Prostate gland (tissue), 2 donors: ENCODE data around the gene TM9SF1.

Experiments
- CTCF ChIP-seq, 4 experiments: fragments of 200-600 bp in 2 of 4; fragments of 450-650 bp in 2 of 4; sonication (generic) in 2 of 4; IDR thresholded peaks; 1 replicate in 3 of 4; 2 replicates in 1 of 4; pipeline ENCODE4 v1.5.1; 2016 to 2019; ENCODE audit warnings: antibody characterized with exemption in 4 of 4, mild to moderate bottlenecking in 2 of 4, moderate library complexity in 2 of 4
- POLR2A ChIP-seq: fragments of 450-650 bp; IDR thresholded peaks from one replicate; pipeline ENCODE4 v1.6.1; 2016; ENCODE audit warnings: antibody characterized with exemption, mild to moderate bottlenecking
- POLR2AphosphoS5 ChIP-seq: sonication (generic); formaldehyde crosslinking; IDR thresholded peaks from one replicate; pipeline ENCODE4 v1.6.1; 2017; ENCODE audit warnings: antibody characterized with exemption

- TF ChIP-seq CTCF (IDR thresholded peaks at IDR 0.05) (no peak), POLR2A (no peak), POLR2AphosphoS5 (no peak)
Observed at GRCh38 chr14:24219521-24219920, 24.3 kb upstream of the TM9SF1 start.
